Glutamatergic neuron (in vitro differentiated cells): ENCODE results near the gene FGL2. TPM values are rescaled to one million over a fixed set of nuclear protein-coding genes. Genes with fewer than 3 reads are reported as not detected.

Experiments
- DNase-seq: peaks from one replicate; pipeline ENCODE4 v3.0.0; 2022
- H3K27ac Mint-ChIP-seq: one replicate; pipeline ENCODE4 v1.8.0; 2020; ENCODE audit warnings: mild to moderate bottlenecking, mixed read lengths, inconsistent platforms; ENCODE audit not compliant: unreplicated experiment
- H3K27me3 Mint-ChIP-seq: one replicate; pipeline ENCODE4 v1.8.0; 2020; ENCODE audit warnings: mild to moderate bottlenecking, moderate library complexity, mixed read lengths, inconsistent platforms; ENCODE audit not compliant: unreplicated experiment
- H3K36me3 Mint-ChIP-seq: one replicate; pipeline ENCODE4 v1.8.0; 2020; ENCODE audit warnings: mild to moderate bottlenecking, mixed read lengths, inconsistent platforms; ENCODE audit not compliant: unreplicated experiment
- H3K4me1 Mint-ChIP-seq: one replicate; pipeline ENCODE4 v1.8.0; 2020; ENCODE audit warnings: mild to moderate bottlenecking, low read depth, mixed read lengths, inconsistent platforms; ENCODE audit not compliant: unreplicated experiment
- H3K4me3 Mint-ChIP-seq: one replicate; pipeline ENCODE4 v1.8.0; 2020; ENCODE audit warnings: mild to moderate bottlenecking, mixed read lengths, inconsistent platforms; ENCODE audit not compliant: unreplicated experiment
- H3K9me3 Mint-ChIP-seq: one replicate; pipeline ENCODE4 v1.8.0; 2020; ENCODE audit warnings: mild to moderate bottlenecking, moderate library complexity, mixed read lengths, inconsistent platforms; ENCODE audit not compliant: unreplicated experiment
- total RNA-seq: library from RNA; stranded (reverse); fragmentation: NEBNext Ultra II Directional; extraction: Animal tissue kit (Norgen Biotek cat#: 25700); gene quantifications from one replicate; pipeline ENCODE4 v1.2.1, GENCODE V29; 2021; ENCODE audit not compliant: unreplicated experiment
- TF ChIP-seq, protein P1 (sequence below): fragments of 200-600 bp; sonication (generic); IDR thresholded peaks from one replicate; pipeline ENCODE4 v1.5.0; 2021; ENCODE audit not compliant: partially characterized antibody, unreplicated experiment

Gene FGL2
- total RNA-seq, 1 donor from 2014 or later: not detected

DNA sequence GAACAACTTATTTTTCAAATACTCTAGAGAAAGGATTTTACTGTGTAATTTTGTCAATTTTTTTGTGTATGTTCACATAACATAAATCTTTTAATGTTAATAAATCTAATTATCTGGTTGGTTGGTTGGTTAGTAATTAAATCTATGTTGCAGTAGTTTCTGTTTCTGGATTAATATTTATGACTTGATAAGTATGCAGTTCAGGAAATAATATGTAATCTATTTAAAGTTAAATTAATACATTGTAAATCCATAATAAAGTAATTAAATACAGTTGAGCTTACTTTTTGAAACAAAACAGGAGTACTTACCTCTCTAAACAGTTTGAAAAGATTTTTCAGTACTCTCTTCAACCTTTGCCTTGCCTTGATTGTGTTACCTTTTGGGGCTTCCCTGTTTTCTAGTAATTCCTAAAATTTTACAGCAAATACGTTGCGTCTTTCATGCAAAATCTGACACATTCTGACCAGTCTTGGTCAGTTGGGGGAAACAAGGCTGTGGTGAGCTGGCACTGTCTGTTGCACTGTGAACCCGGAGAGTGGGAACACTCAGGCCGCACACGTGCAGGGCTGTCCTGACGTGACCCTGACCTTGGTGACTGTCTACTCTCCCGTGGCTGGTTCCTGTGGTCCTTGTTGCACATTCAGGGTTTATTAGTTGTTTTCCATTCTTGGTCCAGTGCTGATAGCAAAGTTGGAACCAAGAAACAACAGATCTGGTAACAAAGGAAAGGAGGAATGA is 45.6 kb upstream of the FGL2 start:
- Mint-ChIP-seq H3K36me3 (no peaks in the 10 kb centered on the region), H3K27me3 (no peaks in the 10 kb centered on the region), H3K4me3 (no peak overlapping the region), H3K4me1 (no peaks in the 10 kb centered on the region), H3K9me3 (no peaks in the 10 kb centered on the region), H3K27ac (no peak overlapping the region)
- DNase-seq: no peak
- TF ChIP-seq, protein P1, sequence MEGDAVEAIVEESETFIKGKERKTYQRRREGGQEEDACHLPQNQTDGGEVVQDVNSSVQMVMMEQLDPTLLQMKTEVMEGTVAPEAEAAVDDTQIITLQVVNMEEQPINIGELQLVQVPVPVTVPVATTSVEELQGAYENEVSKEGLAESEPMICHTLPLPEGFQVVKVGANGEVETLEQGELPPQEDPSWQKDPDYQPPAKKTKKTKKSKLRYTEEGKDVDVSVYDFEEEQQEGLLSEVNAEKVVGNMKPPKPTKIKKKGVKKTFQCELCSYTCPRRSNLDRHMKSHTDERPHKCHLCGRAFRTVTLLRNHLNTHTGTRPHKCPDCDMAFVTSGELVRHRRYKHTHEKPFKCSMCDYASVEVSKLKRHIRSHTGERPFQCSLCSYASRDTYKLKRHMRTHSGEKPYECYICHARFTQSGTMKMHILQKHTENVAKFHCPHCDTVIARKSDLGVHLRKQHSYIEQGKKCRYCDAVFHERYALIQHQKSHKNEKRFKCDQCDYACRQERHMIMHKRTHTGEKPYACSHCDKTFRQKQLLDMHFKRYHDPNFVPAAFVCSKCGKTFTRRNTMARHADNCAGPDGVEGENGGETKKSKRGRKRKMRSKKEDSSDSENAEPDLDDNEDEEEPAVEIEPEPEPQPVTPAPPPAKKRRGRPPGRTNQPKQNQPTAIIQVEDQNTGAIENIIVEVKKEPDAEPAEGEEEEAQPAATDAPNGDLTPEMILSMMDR: no peak

DNA sequence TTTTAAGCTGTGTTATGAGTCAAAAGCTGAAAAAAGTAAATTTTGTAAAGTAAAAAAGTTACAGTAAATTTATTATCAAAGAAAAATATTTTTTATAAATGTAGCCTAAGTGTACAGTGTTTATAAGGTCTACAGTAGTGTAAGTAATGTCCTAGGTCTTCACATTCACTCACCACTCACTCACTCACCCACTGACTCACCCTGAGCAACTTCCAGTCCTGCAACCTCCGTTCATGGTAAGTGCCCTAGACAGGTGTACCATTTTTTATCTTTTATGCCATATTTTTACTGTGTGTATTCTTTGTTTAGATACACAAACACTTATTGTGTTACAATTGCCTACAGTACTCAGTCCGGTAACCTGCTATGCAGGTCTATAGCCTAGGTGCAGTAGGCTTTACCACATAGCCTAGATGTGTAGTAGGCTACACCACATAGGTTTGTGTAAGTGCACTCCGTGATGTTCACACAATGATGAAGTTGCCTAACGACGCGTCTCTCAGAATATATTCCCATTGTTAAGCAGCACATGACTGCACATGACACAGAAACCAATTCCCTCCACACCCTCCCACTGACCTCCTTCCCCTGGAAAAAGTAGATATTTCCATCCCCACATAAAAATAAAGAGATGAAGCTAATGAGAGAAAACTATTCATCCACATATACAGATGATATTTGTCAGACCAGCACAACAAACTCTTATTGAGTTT is 44.8 kb upstream of the FGL2 start:
- Mint-ChIP-seq H3K9me3 (no peaks in the 10 kb centered on the region), H3K27ac (no peak overlapping the region), H3K4me3 (no peak overlapping the region), H3K27me3 (no peaks in the 10 kb centered on the region), H3K4me1 (no peaks in the 10 kb centered on the region), H3K36me3 (no peaks in the 10 kb centered on the region)
- TF ChIP-seq, protein P1: no peak
- no peak for DNase-seq

DNA sequence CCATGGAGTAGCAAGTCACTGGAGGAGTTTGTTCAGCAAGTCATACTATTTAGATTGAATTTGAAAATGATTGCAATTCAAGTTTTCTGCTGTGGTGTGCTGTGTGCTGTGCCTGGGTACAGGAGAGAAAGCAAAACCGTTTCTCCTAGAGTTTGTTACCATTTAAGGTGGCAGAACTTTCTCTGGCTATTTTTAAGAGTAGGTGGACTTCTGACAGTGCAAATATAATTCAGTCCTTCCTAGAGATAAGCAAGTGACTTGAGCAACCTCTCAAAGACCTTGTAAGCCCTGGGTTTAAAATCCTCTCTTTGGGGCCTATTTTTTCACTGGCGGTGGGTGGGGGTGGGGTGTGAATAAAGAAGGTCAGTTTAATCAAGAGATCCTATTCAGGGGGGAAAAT is 42.9 kb upstream of the FGL2 start:
- no peak overlapping the region for H3K27ac Mint-ChIP-seq
- no peak overlapping the region for H3K4me3 Mint-ChIP-seq
- no peaks in the 10 kb centered on the region for H3K9me3 Mint-ChIP-seq

DNA sequence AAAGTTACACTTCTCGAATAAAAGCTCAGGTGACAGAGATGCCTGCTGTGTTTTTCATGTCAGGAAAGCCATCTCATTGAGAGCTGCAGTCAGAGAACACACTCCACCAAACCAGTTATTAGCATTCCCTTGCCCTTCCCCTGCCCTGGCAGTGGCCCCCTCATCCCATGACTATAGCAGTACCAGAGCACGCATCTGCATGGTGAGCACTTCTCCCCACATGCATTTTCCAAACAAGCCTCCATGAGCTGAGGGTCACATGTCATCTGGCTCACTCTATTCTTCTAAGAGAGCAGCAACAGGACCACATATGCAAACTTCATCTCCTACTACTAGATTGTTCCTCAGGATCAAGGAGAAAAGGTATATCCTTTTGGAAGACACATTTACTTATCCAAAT is 42.4 kb upstream of the FGL2 start:
- no peak overlapping the region for H3K4me3 Mint-ChIP-seq
- TF ChIP-seq, protein P1: no peak
- H3K4me1 Mint-ChIP-seq: no peaks in the 10 kb centered on the region
- no peaks in the 10 kb centered on the region for H3K36me3 Mint-ChIP-seq
- no peaks in the 10 kb centered on the region for H3K9me3 Mint-ChIP-seq
- H3K27ac Mint-ChIP-seq: no peak overlapping the region
- DNase-seq: no peak
- peaks cover 2% of the 10 kb centered on the region for H3K27me3 Mint-ChIP-seq

More for the DNA sequence above, 42.9 kb upstream of the FGL2 start:
- Mint-ChIP-seq H3K36me3 (no peaks in the 10 kb centered on the region), H3K4me1 (no peaks in the 10 kb centered on the region), H3K27me3 (peaks cover 2% of the 10 kb centered on the region)
- no peak for DNase-seq
- TF ChIP-seq, protein P1: no peak

DNA sequence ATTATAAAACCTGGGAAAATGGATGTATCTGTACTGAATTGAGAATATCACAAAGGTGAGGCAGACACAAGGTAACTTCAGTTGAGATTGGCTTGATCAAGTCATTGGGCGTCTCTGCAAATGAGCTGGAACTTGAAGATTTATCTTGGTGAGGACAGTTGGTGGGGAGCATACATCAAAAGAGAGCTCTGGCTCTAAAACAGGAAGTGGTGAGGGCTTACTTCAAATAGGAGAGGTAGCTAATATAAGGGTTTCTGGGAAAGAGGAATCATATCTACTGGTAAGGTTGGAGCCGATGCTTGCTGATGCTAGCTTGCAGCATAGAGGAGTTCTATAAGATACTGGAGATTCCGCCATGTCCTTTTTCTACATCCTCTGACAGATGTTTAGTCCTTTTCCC is 39.9 kb upstream of the FGL2 start:
- DNase-seq: no peak
- Mint-ChIP-seq H3K27me3 (peaks cover 2% of the 10 kb centered on the region), H3K9me3 (no peaks in the 10 kb centered on the region), H3K27ac (no peak overlapping the region), H3K36me3 (no peaks in the 10 kb centered on the region), H3K4me1 (no peaks in the 10 kb centered on the region), H3K4me3 (no peak overlapping the region)
- TF ChIP-seq, protein P1: no peak
